Dermis microvascular lymphatic vessel endothelial cell (primary cell): Measurements from ENCODE around the gene VAV2. TPM values are rescaled to one million over a fixed set of nuclear protein-coding genes. Genes with fewer than 3 reads are reported as not detected.

Experiments used
- DNase-seq, 2 donors: peaks; one replicate each; pipeline versions ENCODE4 v3.0.0 to v3.0.0-alpha.2; 2010; ENCODE audit warnings: low read depth in 2 of 2
- total RNA-seq: library from RNA; depleted of rRNA; stranded (reverse); fragments of >200 nt; gene quantifications from 2 replicates; pipeline ENCODE4 v1.2.1, GENCODE V29; 2014

Gene VAV2
- total RNA-seq, 1 donor from 2014 or later: 15.0 TPM

GRCh38 chr9:133823189-133824105 is 168.7 kb downstream of the VAV2 start:
- DNase-seq: no peak

- no peak for DNase-seq
Observed at GRCh38 chr9:133822430-133823065, 169.6 kb downstream of the VAV2 start.

- no peak for DNase-seq
Observed at GRCh38 chr9:133821601-133822429, 170.3 kb downstream of the VAV2 start.

GRCh38 chr9:133819923-133820322 is 172.2 kb downstream of the VAV2 start:
- no peak for DNase-seq

GRCh38 chr9:133818444-133818843 is 173.7 kb downstream of the VAV2 start:
- DNase-seq: no peak

GRCh38 chr9:133815781-133816180 is 176.3 kb downstream of the VAV2 start:
- DNase-seq: no peak

GRCh38 chr9:133814586-133815208 is 177.4 kb downstream of the VAV2 start:
- no peak for DNase-seq

GRCh38 chr9:133813749-133814585 is 178.2 kb downstream of the VAV2 start:
- DNase-seq: no peak

GRCh38 chr9:133812941-133813748 is 179.0 kb downstream of the VAV2 start:
- no peak for DNase-seq

GRCh38 chr9:133812077-133812868 is 179.9 kb downstream of the VAV2 start:
- DNase-seq: no peak

- no peak for DNase-seq
Observed at GRCh38 chr9:133811471-133811870, 180.7 kb downstream of the VAV2 start.

GRCh38 chr9:133810556-133811195 is 181.4 kb downstream of the VAV2 start:
- DNase-seq: no peak

- no peak for DNase-seq
Observed at GRCh38 chr9:133809335-133809734, 182.8 kb downstream of the VAV2 start.

GRCh38 chr9:133807818-133808217 is 184.3 kb downstream of the VAV2 start:
- DNase-seq: no peak

GRCh38 chr9:133807037-133807436 is 185.1 kb downstream of the VAV2 start:
- DNase-seq: no peak

GRCh38 chr9:133806623-133807010 is 185.5 kb downstream of the VAV2 start:
- DNase-seq: no peak

GRCh38 chr9:133805876-133806622 is 186.1 kb downstream of the VAV2 start:
- DNase-seq: no peak

- no peak for DNase-seq
Observed at GRCh38 chr9:133804199-133804598, 187.9 kb downstream of the VAV2 start.
